ENCODE measurements around the gene AFMID. TPM values are rescaled to one million over a fixed set of nuclear protein-coding genes. Genes with fewer than 3 reads are reported as not detected.

Gene AFMID
- total and polyA plus RNA-seq, 2 of the 8 experiments (the other 6 are each of a cell fraction or from before 2014, with no cell fraction given), result 49.0 to 53.0 TPM

DNA sequence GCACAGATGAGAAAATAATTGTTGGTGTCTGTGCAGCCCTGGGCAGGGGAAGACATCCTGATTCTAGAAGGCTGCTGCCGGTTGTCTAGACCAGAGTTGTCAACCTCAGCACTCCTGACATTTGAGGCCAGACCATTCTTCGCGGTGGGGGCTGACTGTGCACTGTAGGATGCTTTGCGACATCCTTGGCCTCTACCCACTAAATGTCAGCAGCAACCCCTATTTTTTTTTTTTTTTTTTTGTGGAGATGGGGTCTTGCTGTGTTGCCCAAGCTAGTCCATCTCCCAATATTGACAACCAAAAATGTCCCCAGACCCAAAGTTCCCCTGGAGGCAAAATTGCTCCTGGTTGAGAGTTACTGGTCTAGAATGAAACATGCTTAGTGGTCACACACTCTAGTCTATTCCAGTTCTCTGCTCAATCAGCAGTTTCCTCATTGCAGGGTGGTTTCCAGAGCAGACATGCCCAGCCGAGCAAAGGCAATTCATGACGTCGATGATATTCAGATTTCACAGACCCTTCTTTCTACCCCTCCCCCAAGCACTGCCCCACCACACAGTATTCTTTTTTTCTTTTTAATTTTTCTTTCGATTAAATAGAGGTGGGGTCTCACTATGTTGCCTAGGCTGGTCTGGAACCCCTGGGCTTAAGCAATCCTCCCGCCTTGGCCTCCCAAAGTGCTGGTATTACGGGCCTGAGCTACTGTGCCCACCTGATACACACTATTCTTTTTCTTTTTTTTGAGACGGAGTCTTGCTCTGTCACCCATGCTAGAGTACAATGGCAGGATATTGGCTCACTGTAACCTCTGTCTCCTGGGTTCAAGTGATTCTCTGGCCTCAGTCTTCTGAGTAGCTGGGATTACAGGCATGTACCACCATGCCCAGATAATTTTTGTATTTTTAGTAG lies 32.0 kb upstream of the AFMID start (continued):
- TF ChIP-seq, protein P1, sequence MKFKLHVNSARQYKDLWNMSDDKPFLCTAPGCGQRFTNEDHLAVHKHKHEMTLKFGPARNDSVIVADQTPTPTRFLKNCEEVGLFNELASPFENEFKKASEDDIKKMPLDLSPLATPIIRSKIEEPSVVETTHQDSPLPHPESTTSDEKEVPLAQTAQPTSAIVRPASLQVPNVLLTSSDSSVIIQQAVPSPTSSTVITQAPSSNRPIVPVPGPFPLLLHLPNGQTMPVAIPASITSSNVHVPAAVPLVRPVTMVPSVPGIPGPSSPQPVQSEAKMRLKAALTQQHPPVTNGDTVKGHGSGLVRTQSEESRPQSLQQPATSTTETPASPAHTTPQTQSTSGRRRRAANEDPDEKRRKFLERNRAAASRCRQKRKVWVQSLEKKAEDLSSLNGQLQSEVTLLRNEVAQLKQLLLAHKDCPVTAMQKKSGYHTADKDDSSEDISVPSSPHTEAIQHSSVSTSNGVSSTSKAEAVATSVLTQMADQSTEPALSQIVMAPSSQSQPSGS (IDR thresholded peaks at IDR 0.05; ENCODE audit: low read length), result no peak
- no peak for TF ChIP-seq RFX5 (IDR thresholded peaks at IDR 0.05; ENCODE audit: borderline replicate concordance, low read depth, low read length)
- TF ChIP-seq SIN3A (conservative IDR thresholded peaks at IDR 0.05 in 1 of 2, IDR thresholded peaks at IDR 0.05 in 1 of 2; ENCODE audit: low read depth in 1 of 2, low read length in 2 of 2), result no peak

Data from H1 (cell line).